HepG2 (cell line): Measurements from ENCODE around the gene FAM118B. TPM values are rescaled to one million over a fixed set of nuclear protein-coding genes. Genes with fewer than 3 reads are reported as not detected.
A peak's percentile ranks its signal among the peaks of the same experiment; 100 is the strongest.

Experiments
- CREB3 ChIP-seq: sonication (generic); formaldehyde crosslinking; IDR thresholded peaks from 2 replicates; pipeline ENCODE4 v1.5.0; 2020; ENCODE audit warnings: missing genetic modification reagents
- FOXA1 ChIP-seq, 2 experiments: fragments of 450-650 bp in 1 of 2; sonication (generic) in 1 of 2; formaldehyde crosslinking in 1 of 2; IDR thresholded peaks; 2 replicates each; pipeline versions ENCODE4 v1.4.0 to v1.6.1; 2016 to 2020; ENCODE audit warnings: missing genetic modification reagents in 1 of 2
- FOXC1 ChIP-seq: sonication (generic); formaldehyde crosslinking; IDR thresholded peaks from 2 replicates; pipeline ENCODE4 v1.8.0; 2022; ENCODE audit warnings: mild to moderate bottlenecking, missing genetic modification reagents, borderline replicate concordance
- HNRNPH1 ChIP-seq: fragments of 200-400 bp; formaldehyde crosslinking; optimal IDR thresholded peaks from 2 replicates; pipeline ENCODE3; 2017; ENCODE audit warnings: mild to moderate bottlenecking, low read depth, low read length
- KLF12 ChIP-seq: sonication (generic); formaldehyde crosslinking; IDR thresholded peaks from 2 replicates; pipeline ENCODE4 v1.4.0; 2020; ENCODE audit warnings: missing genetic modification reagents, borderline replicate concordance
- LCORL ChIP-seq, 2 experiments: fragments of 450-650 bp in 1 of 2; sonication (generic) in 1 of 2; formaldehyde crosslinking in 1 of 2; IDR thresholded peaks; 2 replicates each; pipeline versions ENCODE4 v1.5.0 to v1.6.1; 2017 to 2020; ENCODE audit warnings: antibody characterized with exemption in 1 of 2, missing genetic modification reagents in 1 of 2
- PATZ1 ChIP-seq: sonication (generic); formaldehyde crosslinking; IDR thresholded peaks from 2 replicates; pipeline ENCODE4 v1.4.0; 2020; ENCODE audit warnings: missing genetic modification reagents
- PHF21A ChIP-seq: sonication (generic); formaldehyde crosslinking; IDR thresholded peaks from 2 replicates; pipeline ENCODE4 v1.5.0; 2020; ENCODE audit warnings: mild to moderate bottlenecking, missing genetic modification reagents
- RFXANK ChIP-seq: IDR thresholded peaks from 2 replicates; pipeline ENCODE4 v1.6.1; 2016
- RFXAP ChIP-seq: sonication (generic); formaldehyde crosslinking; IDR thresholded peaks from 2 replicates; pipeline ENCODE4 v1.4.0; 2020; ENCODE audit warnings: missing genetic modification reagents, borderline replicate concordance
- SP4 ChIP-seq: sonication (generic); formaldehyde crosslinking; IDR thresholded peaks from 2 replicates; pipeline ENCODE4 v1.8.1; 2023; ENCODE audit warnings: mild to moderate bottlenecking, missing genetic modification reagents
- TAF1 ChIP-seq: sonication (generic); formaldehyde crosslinking; IDR thresholded peaks from 2 replicates; pipeline ENCODE4 v1.4.0; 2020; ENCODE audit warnings: missing genetic modification reagents
- ZBTB43 ChIP-seq: sonication (generic); formaldehyde crosslinking; conservative IDR thresholded peaks from 2 replicates; pipeline ENCODE4 v1.4.0; 2020; ENCODE audit warnings: missing genetic modification reagents
- ZFP36 ChIP-seq: fragments of 150-350 bp; IDR thresholded peaks from 2 replicates; pipeline ENCODE4 v1.6.1; 2018; ENCODE audit warnings: borderline replicate concordance, low read length, low read depth; ENCODE audit not compliant: partially characterized antibody
- ZFP90 ChIP-seq: sonication (generic); formaldehyde crosslinking; IDR thresholded peaks from 2 replicates; pipeline ENCODE4 v1.8.0; 2022; ENCODE audit warnings: missing genetic modification reagents, mild to moderate bottlenecking, inconsistent platforms, borderline replicate concordance
- ZFYVE20 ChIP-seq: sonication (generic); formaldehyde crosslinking; IDR thresholded peaks from 2 replicates; pipeline ENCODE4 v1.8.0; 2023; ENCODE audit warnings: low read depth, mild to moderate bottlenecking, moderate library complexity, missing genetic modification reagents, borderline replicate concordance
- ZNF235 ChIP-seq: sonication (generic); formaldehyde crosslinking; IDR thresholded peaks from 2 replicates; pipeline ENCODE4 v1.8.1; 2023; ENCODE audit warnings: mild to moderate bottlenecking, missing genetic modification reagents, borderline replicate concordance
- ZNF460 ChIP-seq: sonication (generic); formaldehyde crosslinking; IDR thresholded peaks from 2 replicates; pipeline ENCODE4 v1.5.1; 2020; ENCODE audit warnings: missing genetic modification reagents, mild to moderate bottlenecking, borderline replicate concordance
- ZNF609 ChIP-seq: sonication (generic); formaldehyde crosslinking; IDR thresholded peaks from 2 replicates; pipeline ENCODE4 v1.4.0; 2020; ENCODE audit warnings: mild to moderate bottlenecking, missing genetic modification reagents, borderline replicate concordance
- ZNF672 ChIP-seq: sonication (generic); formaldehyde crosslinking; IDR thresholded peaks from 2 replicates; pipeline ENCODE4 v1.8.1; 2022; ENCODE audit warnings: missing genetic modification reagents
- ZNF883 ChIP-seq: sonication (generic); formaldehyde crosslinking; IDR thresholded peaks from 2 replicates; pipeline ENCODE4 v1.5.1; 2020; ENCODE audit warnings: mild to moderate bottlenecking, missing genetic modification reagents; ENCODE audit errors: not compliant biosample characterization
- polyA plus RNA-seq, 8 experiments: library from polyadenylated mRNA; depleted of rRNA in 3 of 8; stranded (reverse) in 7 of 8; unstranded in 1 of 8; fragments of >200 nt; fragmentation: Illumina TruSeq in 4 of 8; extraction: Trizol in 4 of 8; gene quantifications; 2 replicates each; pipeline versions ENCODE4 v1.2.1 to v1.2.3, GENCODE V29; 2011 to 2016; ENCODE audit warnings: low read depth in 4 of 8, missing spikeins in 1 of 8, mixed read lengths in 1 of 8; ENCODE audit not compliant: insufficient read depth in 1 of 8
- total RNA-seq, 5 experiments: library from RNA; depleted of rRNA; stranded (reverse); fragments of >200 nt; fragmentation: Illumina TruSeq; extraction: Trizol; gene quantifications; 2 replicates each; pipeline ENCODE4 v1.2.3, GENCODE V29; 2016; ENCODE audit warnings: low read depth in 1 of 5

The FAM118B gene
- total and polyA plus RNA-seq, 2 of the 13 experiments (the other 11 are each of a cell fraction or from before 2014, with no cell fraction given), result 10.2 to 25.7 TPM

- no peak for TF ChIP-seq ZBTB43 (CRISPR knock-in tag)
- peak; percentile 14; the same call in 1 of the 2 replicates for TF ChIP-seq ZNF609
- no peak for TF ChIP-seq ZFP90
- no peak for TF ChIP-seq HNRNPH1
- no peak for TF ChIP-seq FOXA1 (IDR thresholded peaks at IDR 0.05)
- no peak for TF ChIP-seq FOXA1 (CRISPR knock-in tag; IDR thresholded peaks at IDR 0.05)
- TF ChIP-seq ZNF460 (CRISPR knock-in tag), result peak; percentile 13; the same call in 1 of the 2 replicates
- no peak for TF ChIP-seq FOXC1 (CRISPR knock-in tag)
- peak; percentile 32; the same call in 1 of the 2 replicates for TF ChIP-seq PHF21A (CRISPR knock-in tag)
- TF ChIP-seq RFXAP, result no peak
- TF ChIP-seq ZFP36, result no peak
- no peak for TF ChIP-seq ZFYVE20
- TF ChIP-seq CREB3 (CRISPR knock-in tag), result no peak
- TF ChIP-seq ZNF235 (CRISPR knock-in tag), result no peak
- TF ChIP-seq ZNF672 (CRISPR knock-in tag), result no peak
- no peak for TF ChIP-seq ZNF883
- no peak for TF ChIP-seq SP4
- no peak for TF ChIP-seq RFXANK (CRISPR knock-in tag)
- 0 out of 2 replicates have a peak, but pooled peaks have one; percentile 0 for TF ChIP-seq PATZ1
- no peak for TF ChIP-seq LCORL (IDR thresholded peaks at IDR 0.05)
- TF ChIP-seq LCORL (CRISPR knock-in tag; IDR thresholded peaks at IDR 0.05), result peak; percentile 10; the same call in 1 of the 2 replicates
- TF ChIP-seq KLF12 (CRISPR knock-in tag), result 0 out of 2 replicates have a peak, but pooled peaks have one; percentile 10
- no peak for TF ChIP-seq TAF1 (CRISPR knock-in tag)
Measured at GRCh38 chr11:126163779-126164178, 47.8 kb upstream of the FAM118B start (continued).
